Measurements from ENCODE around the gene TWF1. TPM values are rescaled to one million over a fixed set of nuclear protein-coding genes. Genes with fewer than 3 reads are reported as not detected.

Gene TWF1
- polyA plus RNA-seq, 3 donors, result 9.9 to 20.7 (median 13.7) TPM

GRCh38 chr12:43835656-43836474, 29.7 kb upstream of the TWF1 start, which contains the start of gene TMEM117:
Gene TMEM117, plus strand, starts transcription at chr12:43836081.
- Mint-ChIP-seq H3K9me3 (peaks cover 0 to 2% (median 0%) of the 10 kb centered on the region in 7 donors), H3K4me1 (peaks cover 23% of the 10 kb centered on the region), H3K27me3 (ENCODE audit: low read depth in 3 of 3) (peaks cover 42 to 67% (median 61%) of the 10 kb centered on the region in 3 donors), H3K27ac (peak within 1 kb of the TSS in 4 of 7 donors; percentile 14 to 60 (median 32)), H3K4me3 (peak within 1 kb of the TSS; percentile 83 to 91), H3K36me3 (peaks cover 0 to 5% of the 10 kb centered on the region in 2 donors)
- no peaks in the 10 kb centered on the region for H3K79me2 ChIP-seq (ENCODE audit: insufficient read depth, low read length)
- peak within 1 kb of the TSS; percentile 78 for H3K4me2 ChIP-seq (replicated peaks; ENCODE audit: extremely low read depth, low read length, poor library complexity, severe bottlenecking)
- H3K27me3 ChIP-seq (ENCODE audit: control insufficient read depth in 2 of 2, insufficient read depth in 2 of 2, low read length in 2 of 2), result peaks cover 47 to 55% of the 10 kb centered on the region in 2 donors
- under 1% methylated on average over 102 of the region's 103 CpGs for WGBS (ENCODE audit: insufficient coverage)
- peak; percentile 32 to 38 (median 35) for DNase-seq
- H3K9ac ChIP-seq (ENCODE audit: insufficient read depth, low read length, poor library complexity, severe bottlenecking), result peak within 1 kb of the TSS; percentile 73
- H3K9me3 ChIP-seq (replicated peaks in 1 of 2; ENCODE audit: control insufficient read depth in 1 of 2, insufficient read depth in 1 of 2, low read length in 2 of 2), result no peaks in the 10 kb centered on the region
- H3K27ac ChIP-seq (ENCODE audit: low read depth in 1 of 2, low read length in 2 of 2), result no peak within 1 kb of the TSS
- H2AFZ ChIP-seq (ENCODE audit: insufficient read depth, low read depth, low read length, poor library complexity, severe bottlenecking), result peak within 1 kb of the TSS; percentile 82
- H4K20me1 ChIP-seq (ENCODE audit: insufficient read depth, low read length), result no peaks in the 10 kb centered on the region
- no peak for TF ChIP-seq CTCF (IDR thresholded peaks at IDR 0.05)
- peak within 1 kb of the TSS; percentile 49 to 75 (median 61) for H3K4me3 ChIP-seq (replicated peaks in 1 of 3; ENCODE audit: low read depth in 2 of 3, low read length in 3 of 3)
- no peaks in the 10 kb centered on the region for H3K36me3 ChIP-seq (replicated peaks in 1 of 2; ENCODE audit: control insufficient read depth in 1 of 2, insufficient read depth in 2 of 2, low read length in 2 of 2)
- intact Hi-C loops (cut with micrococcal nuclease), result no loop called here
- peaks cover 18 to 25% of the 10 kb centered on the region in 2 donors for H3K4me1 ChIP-seq (ENCODE audit: control insufficient read depth in 1 of 2, insufficient read depth in 2 of 2, low read length in 2 of 2)

- H3K4me2 ChIP-seq (replicated peaks; ENCODE audit: extremely low read depth, low read length, poor library complexity, severe bottlenecking), result peak overlapping the region; percentile 78
- peak overlapping the region; percentile 73 for H3K9ac ChIP-seq (ENCODE audit: insufficient read depth, low read length, poor library complexity, severe bottlenecking)
- intact Hi-C loops (cut with micrococcal nuclease), result no loop called here
- peak overlapping the region; percentile 31 to 75 (median 61) for H3K4me3 ChIP-seq (replicated peaks in 1 of 3; ENCODE audit: low read depth in 2 of 3, low read length in 3 of 3)
- peaks cover 18 to 25% of the 10 kb centered on the region in 2 donors for H3K4me1 ChIP-seq (ENCODE audit: control insufficient read depth in 1 of 2, insufficient read depth in 2 of 2, low read length in 2 of 2)
- Mint-ChIP-seq H3K36me3 (peaks cover 0 to 5% of the 10 kb centered on the region in 2 donors), H3K4me3 (peak overlapping the region; percentile 83 to 91), H3K27me3 (ENCODE audit: low read depth in 3 of 3) (peaks cover 44 to 70% (median 65%) of the 10 kb centered on the region in 3 donors), H3K9me3 (peaks cover 0 to 2% (median 0%) of the 10 kb centered on the region in 7 donors), H3K4me1 (peaks cover 23% of the 10 kb centered on the region), H3K27ac (peak overlapping the region in 1 of 7 donors; percentile 60)
- no peaks in the 10 kb centered on the region for H4K20me1 ChIP-seq (ENCODE audit: insufficient read depth, low read length)
- no peaks in the 10 kb centered on the region for H3K9me3 ChIP-seq (replicated peaks in 1 of 2; ENCODE audit: control insufficient read depth in 1 of 2, insufficient read depth in 1 of 2, low read length in 2 of 2)
- no peaks in the 10 kb centered on the region for H3K79me2 ChIP-seq (ENCODE audit: insufficient read depth, low read length)
- H3K36me3 ChIP-seq (replicated peaks in 1 of 2; ENCODE audit: control insufficient read depth in 1 of 2, insufficient read depth in 2 of 2, low read length in 2 of 2), result no peaks in the 10 kb centered on the region
- no peak for DNase-seq
- WGBS (ENCODE audit: insufficient coverage), result 44% methylated on average over 6 of the region's 6 CpGs
- no peak overlapping the region for H3K27ac ChIP-seq (ENCODE audit: low read depth in 1 of 2, low read length in 2 of 2)
- H3K27me3 ChIP-seq (ENCODE audit: control insufficient read depth in 2 of 2, insufficient read depth in 2 of 2, low read length in 2 of 2), result peaks cover 47 to 58% of the 10 kb centered on the region in 2 donors
- peak overlapping the region; percentile 82 for H2AFZ ChIP-seq (ENCODE audit: insufficient read depth, low read depth, low read length, poor library complexity, severe bottlenecking)
- no peak for TF ChIP-seq CTCF (IDR thresholded peaks at IDR 0.05)
Observed at GRCh38 chr12:43835264-43835655, 29.1 kb upstream of the TWF1 start.

Measured in CD14-positive monocyte (primary cell).